ENCODE data around the gene LRRC4. TPM values are rescaled to one million over a fixed set of nuclear protein-coding genes. Genes with fewer than 3 reads are reported as not detected.

LRRC4 gene
- total RNA-seq, 1 donor from 2014 or later = 6.4 TPM

- Histone ChIP-seq H3K36me3 (no peaks in the 10 kb centered on the region), H3K4me3 (no peak overlapping the region), H3K4me1 (no peaks in the 10 kb centered on the region), H3K27ac (no peak overlapping the region), H3K27me3 (no peaks in the 10 kb centered on the region), H3K9me3 (peaks cover 7% of the 10 kb centered on the region)
- DNase-seq (no peak), ATAC-seq (no peak)
- intact Hi-C loops (cut with DNase I) = no loop called here
- TF ChIP-seq CTCF (IDR thresholded peaks at IDR 0.05) = no peak
Measured at GRCh38 chr7:127980901-127981300, 50.3 kb downstream of the LRRC4 start.

DNA sequence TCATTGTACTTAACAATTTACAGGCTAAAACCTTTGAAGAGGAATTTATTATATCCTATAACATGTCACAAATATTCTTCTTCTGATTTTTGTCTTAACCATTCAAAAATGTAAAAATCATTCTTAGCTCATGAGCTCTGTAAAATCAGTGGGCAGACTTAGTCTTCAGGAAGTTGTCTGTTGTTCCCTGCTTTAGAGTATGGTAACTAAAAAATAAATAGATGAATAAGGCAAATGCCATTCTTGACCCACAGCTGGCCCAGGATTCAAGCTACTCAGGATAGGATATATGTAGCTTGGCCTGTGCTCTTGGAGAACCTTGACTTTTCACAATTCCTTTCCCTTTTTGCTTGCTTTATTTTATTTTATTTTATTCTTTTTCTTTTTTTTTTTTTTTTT is 51.5 kb downstream of the LRRC4 start:
- ATAC-seq (no peak), DNase-seq (no peak)
- Histone ChIP-seq H3K27me3 (no peaks in the 10 kb centered on the region), H3K36me3 (no peaks in the 10 kb centered on the region), H3K9me3 (peaks cover 7% of the 10 kb centered on the region), H3K4me3 (no peak overlapping the region), H3K27ac (no peak overlapping the region), H3K4me1 (no peaks in the 10 kb centered on the region)
- TF ChIP-seq CTCF (IDR thresholded peaks at IDR 0.05) = no peak
- intact Hi-C loops (cut with DNase I) = no loop called here

GRCh38 chr7:127979113-127979727 is 52.0 kb downstream of the LRRC4 start:
- Histone ChIP-seq H3K27ac (no peak overlapping the region), H3K9me3 (peaks cover 7% of the 10 kb centered on the region), H3K4me3 (no peak overlapping the region), H3K36me3 (no peaks in the 10 kb centered on the region), H3K27me3 (no peaks in the 10 kb centered on the region), H3K4me1 (no peaks in the 10 kb centered on the region)
- intact Hi-C loops (cut with DNase I) = no loop called here
- DNase-seq (no peak), ATAC-seq (no peak)
- no peak for TF ChIP-seq CTCF (IDR thresholded peaks at IDR 0.05)

DNA sequence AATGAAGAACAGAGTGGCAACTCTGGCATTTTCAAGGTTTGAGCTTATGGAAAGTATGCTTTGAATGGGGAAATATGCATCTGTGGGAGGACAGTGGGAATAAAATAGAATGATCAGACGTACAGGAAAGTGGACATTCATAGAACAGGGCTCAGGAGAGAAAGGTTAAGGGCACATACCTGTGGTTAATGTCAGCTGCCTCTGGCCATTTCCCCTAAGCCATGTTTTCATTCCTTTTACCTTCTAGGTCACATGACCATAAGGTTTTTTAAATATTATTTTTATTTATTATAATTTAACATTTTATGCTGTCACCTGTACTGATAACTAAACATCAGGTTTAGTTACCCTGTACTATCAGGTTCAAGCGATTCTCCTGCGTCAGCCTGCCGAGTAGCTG is 52.8 kb downstream of the LRRC4 start:
- H3K4me3 ChIP-seq = no peak overlapping the region
- no peak for DNase-seq
- H3K27me3 ChIP-seq = no peaks in the 10 kb centered on the region
- no peak for TF ChIP-seq CTCF (IDR thresholded peaks at IDR 0.05)
- ATAC-seq = no peak
- no peaks in the 10 kb centered on the region for H3K36me3 ChIP-seq
- no peak overlapping the region for H3K27ac ChIP-seq
- H3K4me1 ChIP-seq = no peaks in the 10 kb centered on the region
- H3K9me3 ChIP-seq = peaks cover 7% of the 10 kb centered on the region
- intact Hi-C loops (cut with DNase I) = no loop called here

Other genes with a start within 250 kb of the LRRC4 start
- gene LEP, start 209.8 kb upstream of the LRRC4 start, total RNA-seq = not detected